Calu3 (cell line): ENCODE data around the gene GET4. TPM values are rescaled to one million over a fixed set of nuclear protein-coding genes. Genes with fewer than 3 reads are reported as not detected.

Source experiments
- BruUV-seq: library from RNA; stranded (reverse); fragments of 400-500 nt; replicated peaks from 2 replicates; lab custom pipeline; 2021; lab: Mats Ljungman, UMichigan
- CTCF ChIA-PET: fragments of 300-600 bp; sonication (Branson Sonifier 250); formaldehyde crosslinking; loops from one replicate; lab custom pipeline; 2022; ENCODE audit warnings: antibody characterized with exemption; lab: Charles Lee
- DNase-seq: peaks from one replicate; pipeline ENCODE4 v3.0.0; 2022
- H3K27ac Mint-ChIP-seq: one replicate; pipeline ENCODE4 v1.8.0; 2022; ENCODE audit warnings: mixed read lengths; ENCODE audit not compliant: unreplicated experiment
- H3K27me3 Mint-ChIP-seq: one replicate; pipeline ENCODE4 v1.8.0; 2022; ENCODE audit warnings: mixed read lengths; ENCODE audit not compliant: unreplicated experiment
- H3K36me3 Mint-ChIP-seq: one replicate; pipeline ENCODE4 v1.8.0; 2022; ENCODE audit warnings: mild to moderate bottlenecking, moderate library complexity, mixed read lengths; ENCODE audit not compliant: insufficient read depth, unreplicated experiment
- H3K4me1 Mint-ChIP-seq: one replicate; pipeline ENCODE4 v1.8.0; 2022; ENCODE audit warnings: mild to moderate bottlenecking, low read depth, mixed read lengths; ENCODE audit not compliant: unreplicated experiment
- H3K4me3 Mint-ChIP-seq: one replicate; pipeline ENCODE4 v1.8.0; 2022; ENCODE audit warnings: mild to moderate bottlenecking, low read depth, moderate library complexity, mixed read lengths; ENCODE audit not compliant: unreplicated experiment
- H3K9me3 Mint-ChIP-seq: one replicate; pipeline ENCODE4 v1.8.0; 2022; ENCODE audit warnings: low read depth, mixed read lengths; ENCODE audit not compliant: unreplicated experiment
- CTCF ChIP-seq: fragments of 200-600 bp; IDR thresholded peaks from one replicate; pipeline ENCODE4 v1.8.0; 2022; ENCODE audit warnings: antibody characterized with exemption; ENCODE audit not compliant: unreplicated experiment
- intact Hi-C: fragments of 100-400 bp; cut with micrococcal nuclease; formaldehyde crosslinking; loops from one replicate; pipeline ENCODE4 v1.10.0; 2022; ENCODE audit not compliant: unreplicated experiment
- total RNA-seq: library from RNA; stranded (reverse); gene quantifications from 2 replicates; pipeline ENCODE4 v1.2.3, GENCODE V29; 2022

Gene GET4
- total RNA-seq, 1 experiment from 2014 or later, result 145 TPM

- peak overlapping the region; percentile 59 for H3K27ac Mint-ChIP-seq
- no peak for TF ChIP-seq CTCF
- no peaks in the 10 kb centered on the region for H3K27me3 Mint-ChIP-seq
- peaks cover 96% of the 10 kb centered on the region for H3K36me3 Mint-ChIP-seq
- H3K9me3 Mint-ChIP-seq, result no peaks in the 10 kb centered on the region
- BruUV-seq, result no TSS peak
- intact Hi-C loops, result no loop called here
- peak overlapping the region; percentile 4 for H3K4me3 Mint-ChIP-seq
- H3K4me1 Mint-ChIP-seq, result peaks cover 25% of the 10 kb centered on the region
- no peak for DNase-seq
- CTCF ChIA-PET, result no interaction called here
These were observed 12.7 kb downstream of the GET4 start for GRCh38 chr7:889025-889390.

GRCh38 chr7:889391-889790, 13.0 kb downstream of the GET4 start:
- no peak for DNase-seq
- no peaks in the 10 kb centered on the region for H3K9me3 Mint-ChIP-seq
- H3K27me3 Mint-ChIP-seq, result no peaks in the 10 kb centered on the region
- no peak for TF ChIP-seq CTCF
- peaks cover 96% of the 10 kb centered on the region for H3K36me3 Mint-ChIP-seq
- CTCF ChIA-PET, result no interaction called here
- intact Hi-C loops, result no loop called here
- H3K4me3 Mint-ChIP-seq, result peak overlapping the region; percentile 4
- no TSS peak for BruUV-seq
- H3K4me1 Mint-ChIP-seq, result peaks cover 24% of the 10 kb centered on the region
- peak overlapping the region; percentile 59 for H3K27ac Mint-ChIP-seq

- Mint-ChIP-seq H3K9me3 (no peaks in the 10 kb centered on the region), H3K4me1 (peaks cover 18% of the 10 kb centered on the region), H3K36me3 (peaks cover 96% of the 10 kb centered on the region), H3K27me3 (no peaks in the 10 kb centered on the region), H3K4me3 (no peak overlapping the region), H3K27ac (peak overlapping the region; percentile 59)
- no peak for DNase-seq
- BruUV-seq, result no TSS peak
- CTCF ChIA-PET, result interaction anchor here (0.6 to 0.7 kb wide), 2 partner anchors 63 to 450 kb away, joined by 3 to 6 read pairs; no protein-coding TSS in a partner anchor
- no peak for TF ChIP-seq CTCF
- intact Hi-C loops, result no loop called here
These were observed 14.5 kb downstream of the GET4 start for GRCh38 chr7:890868-891267.

GRCh38 chr7:891291-891690, 14.9 kb downstream of the GET4 start:
- Mint-ChIP-seq H3K9me3 (no peaks in the 10 kb centered on the region), H3K27ac (peak overlapping the region; percentile 59), H3K36me3 (peaks cover 96% of the 10 kb centered on the region), H3K4me3 (no peak overlapping the region), H3K4me1 (peaks cover 18% of the 10 kb centered on the region), H3K27me3 (no peaks in the 10 kb centered on the region)
- BruUV-seq, result no TSS peak
- intact Hi-C loops, result no loop called here
- no peak for TF ChIP-seq CTCF
- no peak for DNase-seq
- CTCF ChIA-PET, result no interaction called here
